Sigmoid colon (tissue), 4 donors: ENCODE measurements around the gene NEK4.

Experiments
- CTCF ChIP-seq, 4 experiments: fragments of 450-650 bp in 3 of 4; fragments of 200-600 bp in 1 of 4; IDR thresholded peaks; one replicate each; pipeline ENCODE4 v1.5.1; 2016 to 2019; ENCODE audit warnings: antibody characterized with exemption in 4 of 4, mild to moderate bottlenecking in 3 of 4, moderate library complexity in 2 of 4
- EP300 ChIP-seq, 4 donors: sonication (generic); formaldehyde crosslinking; IDR thresholded peaks; one replicate each; pipeline ENCODE4 v1.6.1; 2017; ENCODE audit warnings: antibody characterized with exemption in 4 of 4
- POLR2A ChIP-seq, 2 donors: fragments of 450-650 bp; IDR thresholded peaks; one replicate each; pipeline ENCODE4 v1.6.1; 2016; ENCODE audit warnings: antibody characterized with exemption in 2 of 2, mild to moderate bottlenecking in 2 of 2, moderate library complexity in 2 of 2
- POLR2AphosphoS5 ChIP-seq, 4 donors: sonication (generic); formaldehyde crosslinking; IDR thresholded peaks; one replicate each; pipeline ENCODE4 v1.6.1; 2017; ENCODE audit warnings: antibody characterized with exemption in 4 of 4

- TF ChIP-seq CTCF (IDR thresholded peaks at IDR 0.05): no peak
- TF ChIP-seq EP300 (IDR thresholded peaks at IDR 0.05): no peak
- no peak for TF ChIP-seq POLR2A (IDR thresholded peaks at IDR 0.05)
- TF ChIP-seq POLR2AphosphoS5 (IDR thresholded peaks at IDR 0.05): no peak
Measured at GRCh38 chr3:52723935-52724334, 46.8 kb downstream of the NEK4 start.
